ENCODE results near the gene SNRPD2. TPM values are rescaled to one million over a fixed set of nuclear protein-coding genes. Genes with fewer than 3 reads are reported as not detected.
"Not testable (repeated sequence)": the region's sequence is repeated elsewhere in the genome, so short reads cannot be mapped to it uniquely, and the experiment has no call there.

The SNRPD2 gene
- polyA plus RNA-seq, 1 experiment = 518 TPM

- POLR2A ChIA-PET = interaction anchor here (0.6 to 0.9 kb wide), 3 partner anchors 17 to 193 kb away, joined by 3 to 28 read pairs (median 3); partner anchors contain the start of genes IRF2BP1 and SIX5
These were observed 1.5 kb upstream of the SNRPD2 start for GRCh38 chr19:45693106-45693788.

GRCh38 chr19:45692187-45693105 lies 693 bp upstream of the SNRPD2 start, which contains the start of gene QPCTL:
QPCTL (plus strand) TSS chr19:45692666; CDS start chr19:45692704, 38 bp downstream.
- Histone ChIP-seq H3K27me3 (ENCODE audit: control insufficient read depth, insufficient read depth, low read length) (no peaks in the 10 kb centered on the region), H3K4me3 (ENCODE audit: low read depth, low read length) (peak within 1 kb of the TSS; percentile 85), H3K36me3 (ENCODE audit: control insufficient read depth, insufficient read depth, low read length) (peaks cover 13% of the 10 kb centered on the region)
- TF ChIP-seq CTCF (IDR thresholded peaks at IDR 0.05; ENCODE audit: insufficient read depth, low read depth, low read length) = no peak
- DNase-seq (ENCODE audit: low read depth) = peak; percentile 99
- CTCF ChIA-PET = interaction anchor here (0.6 to 4.5 kb wide), 25 partner anchors 11 to 231 kb away, joined by 3 to 52 read pairs (median 4); partner anchors contain the start of genes DMWD, FBXO46 and SIX5
- POLR2A ChIA-PET = interaction anchor here (0.6 to 1.0 kb wide), 5 partner anchors 18 to 194 kb away, joined by 3 to 28 read pairs (median 3); partner anchors contain the start of genes DMPK, IRF2BP1 and SIX5

More at GRCh38 chr19:45693106-45693788, 1.5 kb upstream of the SNRPD2 start:
- Histone ChIP-seq H3K36me3 (ENCODE audit: control insufficient read depth, insufficient read depth, low read length) (peaks cover 6% of the 10 kb centered on the region), H3K27me3 (ENCODE audit: control insufficient read depth, insufficient read depth, low read length) (no peaks in the 10 kb centered on the region), H3K4me3 (ENCODE audit: low read depth, low read length) (peak overlapping the region; percentile 85)
- CTCF ChIA-PET = interaction anchor here (0.5 to 4.5 kb wide), 32 partner anchors 12 to 231 kb away, joined by 3 to 52 read pairs (median 4); partner anchors contain the start of genes DMWD, FBXO46 and SIX5
- DNase-seq (ENCODE audit: low read depth) = no peak
- TF ChIP-seq CTCF (IDR thresholded peaks at IDR 0.05; ENCODE audit: insufficient read depth, low read depth, low read length) = peak; percentile 98

- Histone ChIP-seq H3K36me3 (ENCODE audit: control insufficient read depth, insufficient read depth, low read length) (peaks cover 22% of the 10 kb centered on the region), H3K27me3 (ENCODE audit: control insufficient read depth, insufficient read depth, low read length) (no peaks in the 10 kb centered on the region), H3K4me3 (ENCODE audit: low read depth, low read length) (no peak overlapping the region)
- DNase-seq (ENCODE audit: low read depth) = no peak
- POLR2A ChIA-PET = no interaction called here
- CTCF ChIA-PET = no interaction called here
- TF ChIP-seq CTCF (IDR thresholded peaks at IDR 0.05; ENCODE audit: insufficient read depth, low read depth, low read length) = no peak
These were observed 4.2 kb downstream of the SNRPD2 start for GRCh38 chr19:45687599-45687998.

GRCh38 chr19:45685045-45685444 lies 6.7 kb downstream of the SNRPD2 start:
- POLR2A ChIA-PET = interaction anchor here (0.7 kb wide), 1 partner anchor 108 kb away, joined by 3 read pairs; no protein-coding TSS in a partner anchor
- H3K27me3 ChIP-seq (ENCODE audit: control insufficient read depth, insufficient read depth, low read length); DNase-seq (ENCODE audit: low read depth); H3K4me3 ChIP-seq (ENCODE audit: low read depth, low read length): not testable (repeated sequence)
- peaks cover 22% of the 10 kb centered on the region for H3K36me3 ChIP-seq (ENCODE audit: control insufficient read depth, insufficient read depth, low read length)
- CTCF ChIA-PET = interaction anchor here (7.9 kb wide), 1 partner anchor 8 kb away, joined by 52 read pairs; the partner anchor contains the start of genes QPCTL and SNRPD2

GRCh38 chr19:45682908-45683307 lies 8.8 kb downstream of the SNRPD2 start:
- no peak overlapping the region for H3K4me3 ChIP-seq (ENCODE audit: low read depth, low read length)
- no peak for DNase-seq (ENCODE audit: low read depth)
- ChIA-PET POLR2A (no interaction called here), CTCF (interaction anchor here (2.1 to 7.9 kb wide), 3 partner anchors 8 to 40 kb away, joined by 7 to 52 read pairs (median 23); partner anchors contain the start of genes QPCTL and SNRPD2)
- H3K27me3 ChIP-seq (ENCODE audit: control insufficient read depth, insufficient read depth, low read length) = no peaks in the 10 kb centered on the region
- H3K36me3 ChIP-seq (ENCODE audit: control insufficient read depth, insufficient read depth, low read length) = peaks cover 17% of the 10 kb centered on the region
- no peak for TF ChIP-seq CTCF (IDR thresholded peaks at IDR 0.05; ENCODE audit: insufficient read depth, low read depth, low read length)

Data from BJ (cell line).